Adrenal gland (tissue), 12 donors: ENCODE measurements around the gene MRPL9. TPM values are rescaled to one million over a fixed set of nuclear protein-coding genes. Genes with fewer than 3 reads are reported as not detected.

ENCODE experiments used
- DNase-seq, 7 donors: peaks; one replicate each; pipeline ENCODE4 v3.0.0-alpha.2; 2019 to 2020
- H3K27ac ChIP-seq, 5 donors: fragments of 200-600 bp; sonication (generic) in 4 of 5; 1 replicate in 3 of 5; 2 replicates in 2 of 5; pipeline versions ENCODE4 v1.5.1 to v1.8.0; 2016 to 2020; ENCODE audit warnings: mild to moderate bottlenecking in 1 of 5
- H3K27me3 ChIP-seq: fragments of 200-600 bp; 2 replicates; pipeline ENCODE4 v1.8.0; 2021
- H3K36me3 ChIP-seq, 2 donors: fragments of 200-600 bp; replicated peaks in 1 of 2; 1 replicate in 1 of 2; 2 replicates in 1 of 2; pipeline versions ENCODE4 v1.5.1 to v1.8.0; 2018 to 2022
- H3K4me1 ChIP-seq, 2 donors: fragments of 200-600 bp; replicated peaks in 1 of 2; 1 replicate in 1 of 2; 2 replicates in 1 of 2; pipeline versions ENCODE4 v1.5.1 to v1.8.0; 2018 to 2021
- H3K4me3 ChIP-seq, 4 donors: fragments of 200-600 bp; sonication (generic) in 3 of 4; one replicate each; pipeline ENCODE4 v1.5.1; 2016 to 2018
- H3K9me3 ChIP-seq, 3 donors: fragments of 200-600 bp; sonication (generic) in 1 of 3; replicated peaks in 1 of 3; 1 replicate in 2 of 3; 2 replicates in 1 of 3; pipeline versions ENCODE4 v1.5.1 to v1.8.0; 2016 to 2021
- CTCF ChIP-seq, 6 experiments: fragments of 450-650 bp in 4 of 6; fragments of 200-600 bp in 2 of 6; sonication (generic) in 1 of 6; IDR thresholded peaks; 1 replicate in 5 of 6; 2 replicates in 1 of 6; pipeline versions ENCODE4 v1.5.1 to v1.8.0; 2016 to 2021; ENCODE audit warnings: antibody characterized with exemption in 6 of 6, mild to moderate bottlenecking in 2 of 6, moderate library complexity in 1 of 6
- POLR2A ChIP-seq, 2 donors: fragments of 450-650 bp; IDR thresholded peaks; one replicate each; pipeline ENCODE4 v1.6.1; 2017; ENCODE audit warnings: antibody characterized with exemption in 2 of 2, mild to moderate bottlenecking in 2 of 2, moderate library complexity in 1 of 2
- WGBS, 4 donors: extraction: QIAGEN DNeasy Blood & Tissue Kit in 2 of 4; methylation state at CpG; one replicate each; pipeline versions ENCODE4 v1.1.5 to v1.1.7; 2013 to 2017; 5-methylcytosine and 5-hydroxymethylcytosine counted together
- intact Hi-C, 2 donors: fragments of 100-400 bp; cut with DNase I; formaldehyde crosslinking; loops; one replicate each; pipeline versions ENCODE4 v1.14.1 to v1.15.0; 2022 to 2023
- polyA plus RNA-seq, 3 donors: library from polyadenylated mRNA; stranded (reverse); fragments of 200-250 nt in 2 of 3; fragments of 350-450 nt in 1 of 3; fragmentation: Illumina TruSeq in 1 of 3; extraction: RNeasy Lipid Tissue Mini Kit (QIAGEN cat#74804) in 1 of 3; gene quantifications; one replicate each; pipeline ENCODE4 v1.2.3, GENCODE V29; 2013 to 2014
- total RNA-seq, 9 donors: library from RNA; depleted of rRNA in 4 of 9; stranded (reverse); fragments of >200 nt in 4 of 9; fragments of 120-200 nt in 1 of 9; fragmentation: NEBNext Ultra II Directional in 1 of 9; extraction: Animal tissue kit (Norgen Biotek cat#: 25700) in 1 of 9; gene quantifications; one replicate each; pipeline versions ENCODE4 v1.1.0 to v1.2.4, GENCODE V29; 2013 to 2023
- donor health status: healthy with polysubstance abuse.
- donor health status: Bipolar disorder and iron deficiency.
- donor health status: DM: yes; HTN: yes; CAD: no.
- donor health status: DM: no; HTN: no; CAD: no.
- donor health status: DM: no; HTN: no; CAD: no.
- donor health status: DM: yes; HTN: yes; CAD: no.

The MRPL9 gene
- total and polyA plus RNA-seq, 12 donors, result 42.0 to 127 (median 65.2) TPM

DNA sequence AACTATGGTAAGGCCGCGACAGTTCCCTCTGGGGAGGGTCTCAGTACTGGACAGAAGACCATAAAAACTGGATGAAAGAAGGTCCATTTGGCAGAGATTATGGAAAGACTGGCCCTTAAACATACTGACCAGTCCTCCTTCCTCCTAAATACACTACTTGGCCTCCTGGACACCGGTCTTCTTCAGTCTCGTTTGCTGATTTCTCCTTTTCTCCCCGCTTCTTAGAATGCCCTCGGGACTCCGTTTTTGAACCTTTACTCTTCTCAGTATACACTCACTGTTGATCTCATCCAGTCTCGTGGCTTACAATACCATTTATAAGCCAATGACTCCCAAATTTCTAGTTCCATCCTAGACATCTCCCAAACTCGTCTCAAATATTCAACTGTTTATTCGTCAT lies 694 bp upstream of the MRPL9 start:
- H3K4me3 ChIP-seq, result peak overlapping the region in 2 of 4 donors; percentile 76 to 81
- 57 to 69% (median 60%) methylated on average over 10 of the region's 10 CpGs for WGBS, 4 donors
- peaks cover 0 to 30% of the 10 kb centered on the region in 2 donors for H3K36me3 ChIP-seq
- peak overlapping the region; percentile 6 to 91 (median 81) for H3K27ac ChIP-seq
- TF ChIP-seq POLR2A (IDR thresholded peaks at IDR 0.05), result no peak
- TF ChIP-seq CTCF (IDR thresholded peaks at IDR 0.05), result no peak
- no peak for DNase-seq
- H3K27me3 ChIP-seq, result no peaks in the 10 kb centered on the region
- intact Hi-C loops, result no loop called here
- no peaks in the 10 kb centered on the region for H3K9me3 ChIP-seq
- H3K4me1 ChIP-seq, result peaks cover 9 to 11% of the 10 kb centered on the region in 2 donors

DNA sequence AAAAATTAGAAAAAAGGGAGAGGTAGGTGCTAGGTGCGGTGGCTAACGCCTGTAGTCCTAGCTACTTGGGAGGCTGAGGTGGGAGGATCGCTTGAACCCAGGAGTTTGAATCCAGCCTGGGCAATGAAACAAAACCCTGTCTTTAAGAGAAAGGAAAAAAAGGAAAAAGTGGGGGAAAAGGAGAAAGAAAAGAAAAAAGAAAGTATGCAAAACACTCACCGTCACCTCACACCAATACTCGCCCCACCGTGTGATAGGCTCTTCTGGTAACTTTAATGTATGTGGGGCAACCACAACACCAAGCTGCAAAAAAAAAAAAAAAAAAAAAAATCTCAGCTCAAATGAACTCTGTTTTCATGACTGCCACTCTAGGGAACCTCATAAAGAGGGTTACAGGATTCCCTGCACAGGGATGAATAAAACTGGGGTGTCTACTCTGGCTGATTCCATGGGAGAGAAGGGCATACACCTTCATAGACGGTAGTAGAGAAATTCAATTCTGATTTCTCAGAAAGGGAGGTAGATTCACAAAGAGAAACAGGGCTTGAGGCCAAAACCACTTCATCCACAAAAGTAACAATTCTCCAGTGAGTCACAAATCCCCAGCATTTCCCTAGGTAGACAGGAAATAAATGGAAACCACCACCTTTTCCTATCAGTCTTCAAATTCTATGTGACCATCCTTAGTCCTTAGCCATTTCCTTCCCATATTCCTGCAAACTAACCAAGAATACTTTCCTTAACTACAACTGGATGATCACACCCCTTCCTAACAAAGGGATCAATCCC lies 2.5 kb downstream of the MRPL9 start:
- DNase-seq, result no peak
- intact Hi-C loops, result no loop called here
- WGBS, 4 donors, result 76 to 96% (median 93%) methylated on average over 7 of the region's 7 CpGs
- no peak overlapping the region for H3K4me3 ChIP-seq
- peaks cover 9 to 11% of the 10 kb centered on the region in 2 donors for H3K4me1 ChIP-seq
- H3K9me3 ChIP-seq, result no peaks in the 10 kb centered on the region
- H3K27me3 ChIP-seq, result no peaks in the 10 kb centered on the region
- H3K36me3 ChIP-seq, result peaks cover 0 to 40% of the 10 kb centered on the region in 2 donors
- no peak overlapping the region for H3K27ac ChIP-seq
- TF ChIP-seq CTCF (IDR thresholded peaks at IDR 0.05), result no peak
- TF ChIP-seq POLR2A (IDR thresholded peaks at IDR 0.05), result no peak

GRCh38 chr1:151759241-151759640 lies 4.1 kb downstream of the MRPL9 start:
- Histone ChIP-seq H3K36me3 (peaks cover 0 to 40% of the 10 kb centered on the region in 2 donors), H3K27me3 (no peaks in the 10 kb centered on the region), H3K4me1 (peaks cover 9 to 11% of the 10 kb centered on the region in 2 donors), H3K27ac (no peak overlapping the region), H3K4me3 (no peak overlapping the region), H3K9me3 (no peaks in the 10 kb centered on the region)
- intact Hi-C loops, result no loop called here
- TF ChIP-seq POLR2A (IDR thresholded peaks at IDR 0.05), result no peak
- TF ChIP-seq CTCF (IDR thresholded peaks at IDR 0.05), result no peak
- DNase-seq, result no peak

DNA sequence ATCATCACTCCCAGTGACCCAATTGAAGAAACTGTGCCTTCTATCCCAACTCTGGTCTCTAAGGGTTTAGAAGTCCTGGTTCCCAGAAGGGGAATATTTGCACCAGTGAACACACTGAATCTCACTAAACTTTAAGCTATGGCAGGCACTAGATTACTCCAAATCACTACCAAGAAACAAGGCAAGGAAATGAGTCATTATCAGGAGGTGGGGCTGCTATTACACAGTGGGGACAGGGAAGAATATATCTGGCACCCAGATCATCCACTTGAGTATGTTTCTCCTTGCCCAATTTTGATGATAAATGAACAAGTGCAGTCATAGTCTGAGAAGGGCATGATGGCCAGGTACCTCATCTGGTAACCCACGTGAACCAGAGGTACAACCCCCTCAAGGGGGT lies 7.0 kb downstream of the MRPL9 start:
- no peak for DNase-seq
- H3K27me3 ChIP-seq, result no peaks in the 10 kb centered on the region
- intact Hi-C loops, result no loop called here
- TF ChIP-seq POLR2A (IDR thresholded peaks at IDR 0.05) (no peak), CTCF (IDR thresholded peaks at IDR 0.05) (no peak)
- no peaks in the 10 kb centered on the region for H3K4me1 ChIP-seq
- no peaks in the 10 kb centered on the region for H3K9me3 ChIP-seq
- no peak overlapping the region for H3K4me3 ChIP-seq
- peaks cover 0 to 32% of the 10 kb centered on the region in 2 donors for H3K36me3 ChIP-seq
- H3K27ac ChIP-seq, result no peak overlapping the region
- WGBS, 4 donors, result 70 to 100% (median 85%) methylated on average over 1 of the region's 1 CpG
